DMS79 (cell line): Measurements from ENCODE around the gene DNAH2.

ENCODE experiments used
- DNase-seq: peaks from one replicate; lab custom pipeline; 2025; lab: John Stamatoyannopoulos, UW

DNAH2 gene

DNA sequence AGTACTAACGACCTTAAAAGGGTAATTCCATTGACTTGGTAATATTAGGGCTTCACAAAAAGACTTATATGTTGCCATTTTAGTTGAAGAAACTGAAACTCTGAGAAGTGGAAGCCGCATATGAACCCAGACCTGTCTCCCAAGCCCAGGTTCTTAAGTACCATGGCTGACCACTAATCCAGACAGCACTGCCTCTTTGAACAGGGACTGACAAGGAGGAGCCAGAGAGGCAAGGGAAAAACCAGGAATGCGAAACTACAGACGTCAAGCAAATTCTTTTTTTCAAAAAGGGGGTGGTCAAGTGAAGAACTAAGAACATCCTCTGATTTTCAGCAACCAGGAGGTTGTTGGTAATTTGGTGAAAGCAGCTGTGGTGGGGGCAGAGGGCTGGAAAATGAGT is 155.5 kb downstream of the DNAH2 start:
- DNase-seq = no peak

DNA sequence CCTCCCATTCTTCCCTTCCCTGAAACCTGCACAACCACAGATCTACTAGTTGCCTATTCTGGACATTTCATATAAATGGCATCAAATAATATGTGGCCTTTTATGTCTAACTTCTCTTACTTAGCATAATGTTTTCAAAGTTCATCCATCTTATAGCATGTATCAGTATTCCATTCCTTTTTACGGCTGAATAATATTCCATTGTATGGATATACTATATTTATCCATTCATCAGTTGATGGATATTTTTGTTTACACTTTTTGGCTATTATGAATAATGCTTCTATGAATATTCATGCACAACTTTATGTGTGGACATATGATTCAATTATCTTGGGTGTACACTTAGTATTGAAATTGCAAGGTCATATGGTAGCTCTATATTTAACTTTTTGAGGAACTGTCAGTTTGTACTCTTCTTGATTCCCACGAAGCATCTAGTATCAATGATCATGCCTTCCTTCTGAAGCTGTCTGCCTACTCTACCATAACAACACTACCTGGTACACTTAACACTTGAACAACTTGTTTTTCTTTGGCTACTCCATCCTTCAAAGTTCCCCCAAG is 158.3 kb downstream of the DNAH2 start:
- no peak for DNase-seq

DNA sequence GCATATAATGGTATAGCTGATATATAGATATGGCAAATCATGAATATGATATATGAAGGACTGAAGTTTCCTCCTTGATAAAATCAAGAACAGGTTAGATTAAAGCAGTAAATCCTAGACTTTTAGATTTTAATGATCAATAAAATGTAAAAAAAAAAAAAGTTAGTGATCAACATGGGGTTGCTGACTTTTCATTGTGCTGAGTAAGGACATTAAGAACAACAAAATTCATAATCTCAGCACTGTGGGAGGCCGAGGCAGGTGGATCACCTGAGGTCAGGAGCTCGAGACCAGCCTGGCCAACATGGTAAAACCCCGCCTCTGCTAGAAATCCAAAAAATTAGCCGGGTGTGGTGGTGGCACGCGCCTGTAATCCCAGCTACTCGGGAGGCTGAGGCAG is 160.7 kb downstream of the DNAH2 start:
- DNase-seq = no peak

DNA sequence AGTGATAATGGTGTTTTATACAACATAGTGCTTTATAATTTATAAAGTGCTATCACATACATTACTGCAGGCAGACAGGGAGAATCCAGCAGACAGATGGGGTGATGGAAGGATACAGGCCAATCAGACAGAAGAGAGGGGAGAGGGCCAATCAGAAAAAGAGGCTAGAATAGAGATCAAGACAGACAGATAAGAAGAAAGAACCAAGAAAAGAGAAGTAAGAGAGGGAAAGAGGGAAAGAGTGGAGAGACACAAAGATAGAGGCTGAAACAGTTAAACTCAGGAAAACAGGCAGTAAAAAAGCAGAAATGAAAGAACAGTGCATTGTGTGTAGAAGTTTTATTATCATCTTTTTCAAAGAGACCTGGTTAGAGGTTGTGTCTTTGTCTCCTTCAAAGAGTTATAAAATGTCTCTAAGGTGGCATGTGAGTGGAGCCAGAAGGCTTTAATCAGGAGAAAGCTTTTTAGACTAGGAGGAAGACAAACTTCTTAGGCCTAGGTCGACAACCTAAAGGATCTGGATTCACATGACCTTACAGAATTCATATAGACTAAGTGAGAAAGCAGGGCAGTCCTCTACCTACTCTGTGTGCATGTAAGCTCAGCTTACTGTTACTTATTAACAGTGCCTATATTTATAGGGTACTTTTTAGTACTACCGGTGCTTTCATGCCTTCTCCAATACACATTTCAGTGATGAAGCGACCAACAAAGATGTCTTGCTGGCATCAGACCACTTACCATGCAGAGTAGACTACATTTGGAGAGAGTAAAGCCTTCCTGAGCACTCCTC is 162.7 kb downstream of the DNAH2 start:
- no peak for DNase-seq

DNA sequence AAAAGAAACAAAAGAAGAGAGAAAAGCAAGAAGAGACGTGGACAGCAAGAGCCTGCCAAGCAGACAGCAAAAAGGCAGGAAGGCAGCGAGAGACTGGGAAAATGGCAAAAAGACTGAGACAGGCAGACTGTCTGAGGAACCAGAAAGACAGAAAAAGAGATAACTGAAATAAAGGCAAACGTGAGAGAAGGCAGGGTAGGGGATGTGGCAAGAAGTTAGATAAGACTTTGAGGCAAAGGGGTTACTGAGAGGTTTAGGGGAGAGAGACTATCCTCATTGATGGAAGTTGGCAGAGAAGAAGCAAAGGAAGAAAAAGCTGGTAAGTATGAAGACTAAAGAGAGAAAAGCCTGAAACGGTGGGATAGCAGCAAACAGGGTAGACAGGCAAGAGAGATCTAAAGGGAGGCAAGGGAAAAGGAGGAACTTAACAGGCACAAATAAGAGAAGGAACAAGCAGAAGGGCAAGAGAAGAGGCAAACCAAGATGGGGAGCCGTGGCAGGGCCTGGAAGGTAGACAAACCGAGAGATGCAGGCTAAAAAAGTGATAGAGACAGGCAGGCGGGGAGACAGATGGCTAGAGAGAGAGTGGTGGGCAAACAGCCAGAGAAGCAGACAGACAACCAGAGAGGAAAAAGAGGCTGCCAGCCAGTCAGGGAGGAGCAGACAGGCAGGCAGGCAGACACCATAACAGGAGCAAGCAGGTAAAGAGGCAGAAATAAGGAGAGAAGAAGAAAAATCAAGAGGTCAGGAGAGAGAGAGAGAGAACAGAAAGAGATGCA is 163.9 kb downstream of the DNAH2 start:
- DNase-seq = peak; percentile 52

DNA sequence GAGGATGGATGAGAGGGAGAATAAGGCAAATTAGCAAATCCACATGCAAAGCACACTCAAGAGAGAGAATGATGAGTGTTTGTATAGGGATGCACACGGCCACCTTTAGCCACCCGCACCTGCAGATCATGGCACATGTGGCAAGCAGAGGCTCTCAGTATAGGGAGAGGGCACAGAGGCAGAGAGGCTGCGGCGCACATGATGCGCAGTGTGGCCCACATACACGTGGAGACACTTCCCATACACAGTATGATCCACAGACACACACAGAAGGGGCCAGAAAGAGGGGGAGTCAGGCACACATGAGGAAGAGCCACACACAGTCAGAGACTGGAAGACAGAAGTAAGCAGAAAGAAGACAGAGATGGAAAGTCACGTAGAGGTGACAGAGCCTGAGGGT is 164.5 kb downstream of the DNAH2 start:
- peak; percentile 52 for DNase-seq

DNA sequence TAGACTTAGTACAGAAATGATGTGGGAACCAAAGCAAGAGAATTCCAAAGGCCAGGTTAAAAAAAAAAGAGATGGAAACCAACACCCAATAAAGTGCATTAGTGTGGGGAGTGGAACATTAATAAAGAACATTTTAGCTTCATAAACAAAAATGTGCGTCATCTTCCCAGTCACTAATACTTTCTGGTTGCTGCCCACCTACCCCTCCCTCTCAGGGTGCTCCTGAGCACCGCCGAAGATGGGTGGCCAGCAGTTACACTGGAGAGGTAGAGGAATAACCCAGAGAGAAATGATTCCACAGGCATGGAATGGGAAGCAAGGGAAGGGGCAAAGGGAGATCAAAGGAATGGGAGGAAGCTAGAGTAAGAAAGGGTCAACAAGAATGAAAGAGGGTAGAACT is 165.1 kb downstream of the DNAH2 start:
- no peak for DNase-seq
